SK-N-SH treated with all-trans-retinoic acid at 6 μM for 48 hours (cell line): ENCODE data around the gene CDC42BPG.

Experiments
- ATAC-seq: fragments of 200-7000 bp; cut with Tn5 transposase; 3 replicates; pipeline ENCODE4 v1.9.1; 2020; ENCODE audit warnings: mild to moderate bottlenecking, moderate library complexity
- ARNTL ChIP-seq: fragments of 450-650 bp; formaldehyde crosslinking; IDR thresholded peaks from 2 replicates; pipeline ENCODE4 v1.5.0; 2020; ENCODE audit warnings: low read depth, mild to moderate bottlenecking, moderate library complexity, borderline replicate concordance
- CSDC2 ChIP-seq: fragments of 250-450 bp; sonication (Bioruptor Pico); IDR thresholded peaks from 2 replicates; pipeline ENCODE4 v1.5.0; 2020; ENCODE audit warnings: mild to moderate bottlenecking, moderate library complexity
- ESRRG ChIP-seq: fragments of 250-450 bp; sonication (Bioruptor Pico); IDR thresholded peaks from 2 replicates; pipeline ENCODE4 v1.6.1; 2021; ENCODE audit warnings: mild to moderate bottlenecking
- PPARA ChIP-seq: fragments of 250-450 bp; sonication (Bioruptor Pico); IDR thresholded peaks from 2 replicates; pipeline ENCODE4 v1.5.0; 2020; ENCODE audit warnings: mild to moderate bottlenecking, borderline replicate concordance
- ZC3H10 ChIP-seq: fragments of 250-450 bp; sonication (Bioruptor Pico); IDR thresholded peaks from 2 replicates; pipeline ENCODE4 v1.5.1; 2021; ENCODE audit warnings: mild to moderate bottlenecking, moderate library complexity
- ZFP30 ChIP-seq: fragments of 450-650 bp; formaldehyde crosslinking; IDR thresholded peaks from 2 replicates; pipeline ENCODE4 v1.5.0; 2022; ENCODE audit warnings: mild to moderate bottlenecking, moderate library complexity
- ZNF70 ChIP-seq: fragments of 450-650 bp; formaldehyde crosslinking; IDR thresholded peaks from 2 replicates; pipeline ENCODE4 v1.5.0; 2020; ENCODE audit warnings: mild to moderate bottlenecking, moderate library complexity
- ZNF8 ChIP-seq: fragments of 450-650 bp; formaldehyde crosslinking; IDR thresholded peaks from 2 replicates; pipeline ENCODE4 v1.5.0; 2020; ENCODE audit warnings: mild to moderate bottlenecking, moderate library complexity
- TF ChIP-seq, protein P1 (sequence below): fragments of 250-450 bp; sonication (Bioruptor Pico); IDR thresholded peaks from 2 replicates; pipeline ENCODE4 v1.5.1; 2021; ENCODE audit warnings: mild to moderate bottlenecking, moderate library complexity
- TF ChIP-seq, protein P2 (sequence below): fragments of 250-450 bp; sonication (Bioruptor Pico); IDR thresholded peaks from 2 replicates; pipeline ENCODE4 v1.8.0; 2021; ENCODE audit warnings: low read depth, mild to moderate bottlenecking, moderate library complexity, borderline replicate concordance
- TF ChIP-seq, protein P3 (sequence below): fragments of 250-450 bp; sonication (Bioruptor Pico); IDR thresholded peaks from 2 replicates; pipeline ENCODE4 v1.5.1; 2020; ENCODE audit warnings: low read depth, mild to moderate bottlenecking, moderate library complexity
- TF ChIP-seq, protein P4 (sequence below): fragments of 250-450 bp; sonication (Bioruptor Pico); IDR thresholded peaks from 2 replicates; pipeline ENCODE4 v1.5.0; 2020; ENCODE audit warnings: mild to moderate bottlenecking, moderate library complexity

The CDC42BPG gene

DNA sequence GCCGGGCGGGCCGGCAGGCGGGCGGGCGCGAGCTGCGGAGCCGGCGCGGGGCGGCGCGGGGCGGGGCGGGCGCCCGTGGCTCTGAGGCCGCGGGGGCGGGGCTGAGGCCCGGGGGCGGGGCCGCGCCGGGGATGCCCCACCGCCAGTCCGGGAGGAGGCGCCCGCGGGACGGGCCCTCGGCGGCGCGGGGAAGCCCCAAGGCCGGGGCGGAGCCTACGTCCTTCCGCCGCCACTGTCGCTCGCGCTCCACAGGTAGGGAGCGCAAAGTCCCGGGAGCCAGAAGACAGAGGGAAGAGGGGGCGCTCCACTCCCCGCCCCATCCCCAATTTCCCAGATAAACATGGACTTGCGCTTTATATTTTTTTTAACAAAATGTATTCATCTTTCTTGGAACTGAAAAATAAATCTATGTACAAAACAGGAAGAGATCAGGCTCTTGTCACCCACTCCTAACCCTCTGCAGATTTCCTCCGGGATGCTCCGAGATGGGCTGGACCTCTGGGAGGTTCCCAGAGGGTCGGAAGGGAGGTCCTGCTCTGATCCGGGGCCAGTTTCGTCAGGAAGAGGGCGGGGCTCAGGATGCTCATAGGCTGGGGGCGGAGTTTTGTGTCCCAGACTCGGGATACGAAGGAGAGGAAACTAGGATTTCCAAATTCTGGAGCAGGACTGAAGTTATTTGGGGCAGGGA, 41.2 kb downstream of the CDC42BPG start, which contains the start of gene MAP4K2:
MAP4K2 (minus strand) TSS at position 57 of the 688 bp plus-strand sequence. CDS start 65 bp downstream, outside the sequence.
- TF ChIP-seq, protein P1, sequence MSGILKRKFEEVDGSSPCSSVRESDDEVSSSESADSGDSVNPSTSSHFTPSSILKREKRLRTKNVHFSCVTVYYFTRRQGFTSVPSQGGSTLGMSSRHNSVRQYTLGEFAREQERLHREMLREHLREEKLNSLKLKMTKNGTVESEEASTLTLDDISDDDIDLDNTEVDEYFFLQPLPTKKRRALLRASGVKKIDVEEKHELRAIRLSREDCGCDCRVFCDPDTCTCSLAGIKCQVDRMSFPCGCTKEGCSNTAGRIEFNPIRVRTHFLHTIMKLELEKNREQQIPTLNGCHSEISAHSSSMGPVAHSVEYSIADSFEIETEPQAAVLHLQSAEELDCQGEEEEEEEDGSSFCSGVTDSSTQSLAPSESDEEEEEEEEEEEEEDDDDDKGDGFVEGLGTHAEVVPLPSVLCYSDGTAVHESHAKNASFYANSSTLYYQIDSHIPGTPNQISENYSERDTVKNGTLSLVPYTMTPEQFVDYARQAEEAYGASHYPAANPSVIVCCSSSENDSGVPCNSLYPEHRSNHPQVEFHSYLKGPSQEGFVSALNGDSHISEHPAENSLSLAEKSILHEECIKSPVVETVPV (CRISPR knock-in tag): no peak
- no peak for TF ChIP-seq ZFP30 (CRISPR knock-in tag)
- TF ChIP-seq ARNTL: no peak
- no peak for TF ChIP-seq ZNF70 (CRISPR knock-in tag)
- TF ChIP-seq CSDC2: no peak
- TF ChIP-seq ESRRG (CRISPR knock-in tag): no peak
- no peak for TF ChIP-seq ZNF8
- TF ChIP-seq ZC3H10: no peak
- TF ChIP-seq, protein P2, sequence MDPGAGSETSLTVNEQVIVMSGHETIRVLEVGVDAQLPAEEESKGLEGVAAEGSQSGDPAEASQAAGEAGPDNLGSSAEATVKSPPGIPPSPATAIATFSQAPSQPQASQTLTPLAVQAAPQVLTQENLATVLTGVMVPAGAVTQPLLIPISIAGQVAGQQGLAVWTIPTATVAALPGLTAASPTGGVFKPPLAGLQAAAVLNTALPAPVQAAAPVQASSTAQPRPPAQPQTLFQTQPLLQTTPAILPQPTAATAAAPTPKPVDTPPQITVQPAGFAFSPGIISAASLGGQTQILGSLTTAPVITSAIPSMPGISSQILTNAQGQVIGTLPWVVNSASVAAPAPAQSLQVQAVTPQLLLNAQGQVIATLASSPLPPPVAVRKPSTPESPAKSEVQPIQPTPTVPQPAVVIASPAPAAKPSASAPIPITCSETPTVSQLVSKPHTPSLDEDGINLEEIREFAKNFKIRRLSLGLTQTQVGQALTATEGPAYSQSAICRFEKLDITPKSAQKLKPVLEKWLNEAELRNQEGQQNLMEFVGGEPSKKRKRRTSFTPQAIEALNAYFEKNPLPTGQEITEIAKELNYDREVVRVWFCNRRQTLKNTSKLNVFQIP (CRISPR knock-in tag): no peak
- ATAC-seq: peak; percentile 95

DNA sequence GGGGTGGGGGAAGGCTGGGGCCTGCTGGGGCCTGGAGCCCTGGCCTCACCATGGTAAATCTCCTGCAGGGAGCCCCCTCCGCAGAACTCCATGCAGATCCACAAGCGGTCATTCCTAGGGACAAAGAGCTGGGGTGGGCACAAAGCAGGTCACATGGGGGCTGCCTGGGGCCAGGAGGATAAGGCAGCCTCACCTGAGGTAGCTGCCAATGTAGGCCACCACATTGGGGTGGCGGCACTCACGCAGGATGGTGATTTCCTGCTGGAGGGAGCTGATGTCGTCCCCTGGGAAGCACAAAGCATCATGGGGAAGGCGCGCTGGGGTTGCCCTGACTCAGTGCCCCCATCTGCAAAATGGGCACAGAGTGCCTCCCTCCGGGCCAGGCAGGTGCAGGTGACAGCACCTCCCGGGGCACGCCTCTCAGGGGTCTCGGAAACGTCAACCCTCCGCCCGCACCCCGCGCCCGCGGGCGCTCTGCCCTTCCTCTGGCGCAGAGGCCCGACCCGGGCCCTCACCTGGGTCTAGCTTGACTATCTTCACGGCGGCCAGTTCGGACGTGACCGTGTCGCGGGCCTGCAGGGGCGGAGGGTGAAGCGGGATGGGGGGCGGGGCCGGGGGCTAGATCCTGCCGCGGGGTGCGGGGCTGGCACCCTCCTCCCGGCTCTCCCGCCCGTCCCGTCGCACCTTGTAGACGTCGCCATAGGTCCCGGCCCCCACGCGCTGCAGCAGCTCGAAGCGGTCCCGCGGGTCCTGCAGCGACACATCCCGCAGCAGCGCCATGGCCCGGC, 41.9 kb downstream of the CDC42BPG start:
- TF ChIP-seq, protein P3, sequence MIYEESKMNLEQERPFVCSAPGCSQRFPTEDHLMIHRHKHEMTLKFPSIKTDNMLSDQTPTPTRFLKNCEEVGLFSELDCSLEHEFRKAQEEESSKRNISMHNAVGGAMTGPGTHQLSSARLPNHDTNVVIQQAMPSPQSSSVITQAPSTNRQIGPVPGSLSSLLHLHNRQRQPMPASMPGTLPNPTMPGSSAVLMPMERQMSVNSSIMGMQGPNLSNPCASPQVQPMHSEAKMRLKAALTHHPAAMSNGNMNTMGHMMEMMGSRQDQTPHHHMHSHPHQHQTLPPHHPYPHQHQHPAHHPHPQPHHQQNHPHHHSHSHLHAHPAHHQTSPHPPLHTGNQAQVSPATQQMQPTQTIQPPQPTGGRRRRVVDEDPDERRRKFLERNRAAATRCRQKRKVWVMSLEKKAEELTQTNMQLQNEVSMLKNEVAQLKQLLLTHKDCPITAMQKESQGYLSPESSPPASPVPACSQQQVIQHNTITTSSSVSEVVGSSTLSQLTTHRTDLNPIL (CRISPR knock-in tag): no peak
- TF ChIP-seq, all 23 proteins: peak for 0
- ATAC-seq: no peak

DNA sequence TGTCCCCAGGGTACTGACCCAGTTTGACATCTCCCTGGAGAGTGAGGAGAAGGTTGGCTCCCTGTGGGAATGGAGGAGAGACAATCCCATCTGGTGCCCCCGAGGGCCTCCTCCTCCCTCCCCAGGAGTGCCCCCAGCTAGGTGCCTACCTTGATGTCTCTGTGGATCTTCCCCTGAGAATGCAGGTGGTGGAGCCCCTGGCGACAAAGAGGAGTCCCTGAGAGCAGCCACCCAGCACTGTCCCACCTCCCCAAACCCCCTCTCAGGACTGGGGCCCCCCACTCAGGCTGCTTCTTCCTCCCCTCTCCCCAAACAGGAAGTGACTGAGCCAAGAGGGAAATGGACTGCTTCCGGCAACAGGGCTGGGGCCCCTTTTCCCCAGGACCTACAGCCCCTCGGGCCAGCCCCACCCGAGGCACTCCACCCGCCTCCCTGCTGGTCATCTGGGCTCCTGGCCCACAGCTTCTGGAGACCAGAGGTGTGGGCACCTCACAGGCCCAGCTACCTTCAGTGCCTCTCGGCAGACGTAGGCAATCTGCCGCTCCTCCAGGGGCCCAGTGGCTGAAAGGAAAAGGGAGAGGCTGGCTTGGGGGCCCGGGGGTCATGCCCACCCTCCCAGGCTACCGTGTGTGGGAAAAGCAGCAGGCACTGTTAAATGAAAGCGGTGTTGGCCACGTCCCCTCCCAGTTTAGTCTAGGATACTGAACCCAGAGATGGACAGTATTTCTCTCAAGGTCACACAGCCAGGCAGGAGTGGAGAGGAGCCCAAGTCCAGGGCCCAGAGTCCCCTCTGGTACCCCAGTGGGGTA, 42.7 kb downstream of the CDC42BPG start:
- ATAC-seq: no peak
- no peak for TF ChIP-seq PPARA (CRISPR knock-in tag)

DNA sequence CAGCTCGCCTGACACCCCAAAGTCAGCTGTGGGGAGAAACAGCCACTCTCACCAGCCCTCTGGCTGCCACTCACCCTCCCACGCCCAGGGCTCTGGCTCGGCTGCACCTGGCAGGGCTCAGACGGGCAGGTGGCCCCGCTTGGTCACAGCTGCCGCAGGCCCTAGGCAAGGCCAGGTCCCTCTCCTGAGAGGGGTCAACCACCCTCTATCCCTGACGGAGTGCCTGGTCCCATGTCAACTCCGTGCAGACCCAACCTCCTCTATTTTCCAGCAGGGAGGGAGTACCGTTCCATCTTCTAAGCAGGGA, 43.3 kb downstream of the CDC42BPG start:
- TF ChIP-seq ZNF70 (CRISPR knock-in tag) (no peak), ZNF8 (no peak)
- TF ChIP-seq, protein P1 (CRISPR knock-in tag): no peak
- TF ChIP-seq, protein P4, sequence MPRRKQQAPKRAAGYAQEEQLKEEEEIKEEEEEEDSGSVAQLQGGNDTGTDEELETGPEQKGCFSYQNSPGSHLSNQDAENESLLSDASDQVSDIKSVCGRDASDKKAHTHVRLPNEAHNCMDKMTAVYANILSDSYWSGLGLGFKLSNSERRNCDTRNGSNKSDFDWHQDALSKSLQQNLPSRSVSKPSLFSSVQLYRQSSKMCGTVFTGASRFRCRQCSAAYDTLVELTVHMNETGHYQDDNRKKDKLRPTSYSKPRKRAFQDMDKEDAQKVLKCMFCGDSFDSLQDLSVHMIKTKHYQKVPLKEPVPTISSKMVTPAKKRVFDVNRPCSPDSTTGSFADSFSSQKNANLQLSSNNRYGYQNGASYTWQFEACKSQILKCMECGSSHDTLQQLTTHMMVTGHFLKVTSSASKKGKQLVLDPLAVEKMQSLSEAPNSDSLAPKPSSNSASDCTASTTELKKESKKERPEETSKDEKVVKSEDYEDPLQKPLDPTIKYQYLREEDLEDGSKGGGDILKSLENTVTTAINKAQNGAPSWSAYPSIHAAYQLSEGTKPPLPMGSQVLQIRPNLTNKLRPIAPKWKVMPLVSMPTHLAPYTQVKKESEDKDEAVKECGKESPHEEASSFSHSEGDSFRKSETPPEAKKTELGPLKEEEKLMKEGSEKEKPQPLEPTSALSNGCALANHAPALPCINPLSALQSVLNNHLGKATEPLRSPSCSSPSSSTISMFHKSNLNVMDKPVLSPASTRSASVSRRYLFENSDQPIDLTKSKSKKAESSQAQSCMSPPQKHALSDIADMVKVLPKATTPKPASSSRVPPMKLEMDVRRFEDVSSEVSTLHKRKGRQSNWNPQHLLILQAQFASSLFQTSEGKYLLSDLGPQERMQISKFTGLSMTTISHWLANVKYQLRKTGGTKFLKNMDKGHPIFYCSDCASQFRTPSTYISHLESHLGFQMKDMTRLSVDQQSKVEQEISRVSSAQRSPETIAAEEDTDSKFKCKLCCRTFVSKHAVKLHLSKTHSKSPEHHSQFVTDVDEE (CRISPR knock-in tag): no peak
- no peak for ATAC-seq
